ENCODE results near the gene KRTAP12-4.

GRCh38 chr21:44701541-44701940 lies 47.1 kb upstream of the KRTAP12-4 start:
- TF ChIP-seq, protein P1, sequence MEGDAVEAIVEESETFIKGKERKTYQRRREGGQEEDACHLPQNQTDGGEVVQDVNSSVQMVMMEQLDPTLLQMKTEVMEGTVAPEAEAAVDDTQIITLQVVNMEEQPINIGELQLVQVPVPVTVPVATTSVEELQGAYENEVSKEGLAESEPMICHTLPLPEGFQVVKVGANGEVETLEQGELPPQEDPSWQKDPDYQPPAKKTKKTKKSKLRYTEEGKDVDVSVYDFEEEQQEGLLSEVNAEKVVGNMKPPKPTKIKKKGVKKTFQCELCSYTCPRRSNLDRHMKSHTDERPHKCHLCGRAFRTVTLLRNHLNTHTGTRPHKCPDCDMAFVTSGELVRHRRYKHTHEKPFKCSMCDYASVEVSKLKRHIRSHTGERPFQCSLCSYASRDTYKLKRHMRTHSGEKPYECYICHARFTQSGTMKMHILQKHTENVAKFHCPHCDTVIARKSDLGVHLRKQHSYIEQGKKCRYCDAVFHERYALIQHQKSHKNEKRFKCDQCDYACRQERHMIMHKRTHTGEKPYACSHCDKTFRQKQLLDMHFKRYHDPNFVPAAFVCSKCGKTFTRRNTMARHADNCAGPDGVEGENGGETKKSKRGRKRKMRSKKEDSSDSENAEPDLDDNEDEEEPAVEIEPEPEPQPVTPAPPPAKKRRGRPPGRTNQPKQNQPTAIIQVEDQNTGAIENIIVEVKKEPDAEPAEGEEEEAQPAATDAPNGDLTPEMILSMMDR (IDR thresholded peaks at IDR 0.05) = no peak
- TF ChIP-seq POLR2A (IDR thresholded peaks at IDR 0.05) = no peak
- TF ChIP-seq POLR2AphosphoS5 (IDR thresholded peaks at IDR 0.05) = no peak
